GM19351 (cell line): ENCODE measurements around the gene SVIL.
A peak's percentile ranks its signal among the peaks of the same experiment; 100 is the strongest.
"Not testable (repeated sequence)": the region's sequence is repeated elsewhere in the genome, so short reads cannot be mapped to it uniquely, and the experiment has no call there.

Source experiments
- ATAC-seq: cut with Tn5 transposase; IDR thresholded peaks from one replicate; pipeline ENCODE4 v1.9.1; 2021; ENCODE audit warnings: mild to moderate bottlenecking, moderate library complexity; ENCODE audit not compliant: unreplicated experiment

SVIL gene

DNA sequence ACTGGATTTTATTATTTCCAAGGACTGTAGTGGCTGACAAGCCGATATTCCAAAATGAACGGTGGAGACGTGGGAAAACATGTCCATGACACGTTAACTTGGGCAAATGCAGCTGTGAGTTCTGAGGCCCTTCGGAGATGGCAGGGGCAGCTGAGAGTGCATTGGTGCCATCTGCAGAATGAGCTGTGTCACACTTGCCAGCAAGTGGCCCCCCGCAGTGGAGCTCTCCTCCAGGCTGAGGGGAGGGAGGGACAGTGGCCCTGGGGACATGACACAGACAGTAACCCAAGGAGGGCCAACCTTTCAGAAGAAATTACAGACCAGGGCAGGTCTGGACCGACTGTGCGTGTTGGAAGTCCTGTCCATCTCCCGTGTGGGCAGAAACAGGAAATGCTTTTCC is 139.4 kb downstream of the SVIL start:
- no peak for ATAC-seq

DNA sequence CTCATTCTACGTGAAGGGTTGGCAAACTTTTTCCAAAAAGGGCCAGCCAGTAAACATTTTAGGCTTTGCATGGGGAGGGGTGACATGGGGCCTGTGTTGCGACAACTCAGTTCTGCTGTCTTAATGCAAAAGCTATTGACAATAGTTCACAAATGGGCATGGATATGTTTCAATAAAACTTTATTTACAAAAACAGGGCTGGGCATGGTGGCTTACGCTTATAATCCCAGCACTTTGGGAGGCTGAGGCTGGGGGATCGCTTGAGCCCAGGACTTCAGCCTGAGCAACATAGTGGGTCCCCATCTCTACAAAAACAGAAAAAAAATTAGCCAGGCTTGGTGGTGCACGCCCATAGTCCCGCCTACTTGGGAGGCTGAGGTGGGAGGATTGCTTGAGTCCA is 141.1 kb downstream of the SVIL start:
- ATAC-seq, result no peak

DNA sequence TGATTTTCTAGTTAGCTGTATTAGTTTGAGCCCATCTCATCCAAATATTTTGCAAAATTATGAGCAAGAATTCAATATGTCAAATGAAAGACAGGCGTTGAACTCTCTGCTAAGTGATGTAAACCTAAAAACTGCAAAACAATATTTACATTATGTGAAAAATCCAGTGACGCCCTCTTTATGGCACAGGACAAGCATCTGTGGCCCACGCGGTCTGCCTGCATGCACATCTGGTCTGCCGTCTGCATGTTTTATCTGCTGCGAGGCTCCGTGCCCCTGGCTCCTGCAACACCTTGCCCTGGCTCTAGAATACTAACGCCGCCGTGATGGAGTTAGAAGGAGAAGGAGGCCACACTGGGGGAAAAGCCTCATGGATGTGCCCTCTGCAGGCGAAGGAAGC is 142.0 kb downstream of the SVIL start:
- ATAC-seq, result no peak

DNA sequence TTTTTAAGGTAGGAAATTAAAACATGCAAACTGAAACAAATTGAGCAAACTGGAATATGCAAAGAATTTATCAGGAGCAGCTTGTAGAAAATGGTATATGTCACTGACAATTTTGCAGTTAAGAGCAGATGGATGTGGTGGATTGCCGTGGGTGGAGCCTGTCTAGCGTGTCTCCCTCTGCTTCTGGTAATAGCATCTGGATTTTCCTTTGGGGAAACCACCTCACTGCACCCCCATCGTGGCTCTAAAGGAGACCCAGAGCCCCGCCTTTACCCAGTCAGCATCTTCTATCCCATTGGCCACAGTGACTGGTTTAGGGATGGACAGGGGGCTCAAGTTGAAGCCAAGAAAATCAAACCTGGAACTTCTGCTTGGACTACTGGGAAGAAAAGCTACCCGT is 142.9 kb downstream of the SVIL start:
- no peak for ATAC-seq

DNA sequence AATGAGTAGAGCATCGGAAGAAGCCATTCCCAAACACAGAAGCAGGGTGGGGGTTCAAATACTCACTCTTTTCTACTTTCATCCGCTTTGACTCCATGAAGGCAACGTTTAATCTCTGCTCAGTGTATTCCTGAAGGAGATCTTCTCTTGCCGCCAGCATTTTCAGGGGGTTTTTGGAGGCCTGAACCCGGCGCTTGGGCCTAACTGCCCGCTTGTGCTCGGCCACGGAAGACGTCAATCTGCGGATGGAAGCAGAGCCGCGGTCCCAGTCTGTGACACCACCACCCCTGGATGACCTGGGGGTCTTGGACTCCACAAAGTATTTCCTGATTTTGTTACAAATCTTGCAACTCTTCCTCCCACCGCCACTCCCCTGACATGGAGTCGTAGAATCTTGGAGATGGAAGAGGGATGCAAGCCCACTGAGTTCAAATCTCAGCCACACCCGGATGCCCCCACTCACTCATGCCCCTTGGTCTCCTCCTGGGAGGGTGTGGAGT is 143.9 kb downstream of the SVIL start:
- ATAC-seq, result not testable (repeated sequence)

DNA sequence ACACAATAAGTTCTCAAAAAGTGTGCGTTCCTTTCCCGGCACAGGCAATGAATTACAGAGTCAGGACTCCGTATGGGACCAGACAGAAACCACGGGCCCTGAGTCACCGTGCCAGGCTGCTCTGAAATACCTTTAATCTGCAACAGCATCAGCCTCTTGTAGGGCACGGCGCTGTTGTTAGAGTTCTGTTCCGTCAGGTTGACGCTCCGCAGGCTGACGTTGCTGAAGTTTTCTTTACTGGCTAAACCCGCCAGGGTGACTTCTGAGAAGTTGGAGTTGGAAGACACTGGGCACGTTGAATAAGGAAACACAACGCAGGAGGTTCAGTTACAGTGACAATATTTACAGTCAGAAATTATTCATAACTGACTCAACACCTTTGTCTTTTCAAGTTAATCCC is 146.3 kb downstream of the SVIL start:
- not testable (repeated sequence) for ATAC-seq

DNA sequence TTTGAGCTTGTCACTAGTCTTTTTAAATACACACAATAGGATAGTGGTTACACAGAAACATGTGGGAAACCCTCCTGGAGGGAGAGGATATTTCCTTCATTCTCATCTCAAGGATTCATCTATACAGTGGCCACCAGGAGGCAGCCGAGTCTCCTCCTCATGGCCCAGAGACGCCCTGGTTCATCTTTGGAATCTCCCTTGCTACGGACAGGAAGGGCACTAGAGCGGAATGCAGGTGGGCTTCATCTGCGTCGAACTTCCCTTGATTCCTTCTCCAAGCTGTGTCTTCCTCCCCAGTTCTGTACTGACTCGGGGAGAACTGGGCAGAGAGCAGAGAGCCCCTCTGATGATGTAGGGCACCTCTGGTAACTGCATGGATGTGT is 146.9 kb downstream of the SVIL start:
- not testable (repeated sequence) for ATAC-seq

DNA sequence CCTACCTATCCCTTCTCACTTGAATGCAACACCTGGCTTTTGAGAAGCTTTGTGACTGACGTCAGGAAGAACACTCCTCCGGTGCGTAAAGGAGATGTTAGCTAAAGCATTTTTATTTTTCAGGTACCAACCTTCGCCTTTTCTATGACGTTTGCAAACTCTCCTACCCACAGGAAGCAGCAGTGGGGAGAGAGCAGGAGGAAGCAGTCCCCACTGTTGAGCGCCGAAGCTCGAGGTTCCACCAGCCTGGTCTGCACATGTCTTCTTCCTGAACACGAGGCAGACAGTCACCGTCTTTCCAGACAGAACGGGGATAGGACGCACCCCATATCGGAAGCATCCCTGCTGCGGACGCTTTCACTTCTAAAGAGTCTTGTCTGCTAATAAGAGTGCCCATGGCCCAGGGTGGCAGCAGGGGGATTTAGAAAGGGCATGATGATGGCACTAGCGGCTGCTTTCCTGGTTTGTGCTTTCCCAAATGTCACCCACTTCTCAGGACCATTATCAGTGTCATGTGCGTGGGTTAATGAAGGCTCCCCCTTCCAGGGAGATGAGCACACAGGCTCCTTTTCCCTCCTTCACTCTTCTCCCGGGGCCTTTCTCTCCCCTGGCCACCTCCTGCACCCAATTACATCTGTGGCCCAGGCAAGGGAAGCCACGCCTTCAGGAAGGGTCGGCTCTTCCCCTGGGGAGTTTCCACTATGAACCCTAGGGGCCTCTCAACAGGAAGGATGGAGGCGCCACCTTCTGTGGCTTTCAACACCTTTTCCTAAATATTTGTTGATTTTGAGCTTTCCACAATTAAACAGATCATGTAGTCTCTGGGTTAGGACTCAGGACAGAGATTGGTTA is 147.5 kb downstream of the SVIL start:
- not testable (repeated sequence) for ATAC-seq

DNA sequence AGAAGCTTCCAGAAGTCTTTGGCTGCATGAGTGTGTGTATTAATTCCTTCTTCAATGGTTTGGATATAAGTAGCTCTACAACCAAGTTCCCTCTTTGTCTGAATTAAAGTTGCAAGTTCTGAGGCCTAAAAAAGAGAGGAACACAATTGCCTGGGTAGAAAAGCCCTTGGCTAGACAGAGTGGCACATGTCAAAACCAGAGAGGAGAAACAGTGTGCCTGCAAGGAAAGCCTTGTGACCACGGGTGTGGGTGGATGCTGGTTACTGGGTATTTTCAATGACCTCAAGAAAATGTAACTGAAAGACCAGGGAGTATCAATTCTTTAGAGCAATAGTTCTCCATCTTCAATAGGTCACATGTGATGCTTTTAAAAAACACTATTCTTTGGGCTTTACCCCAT is 148.3 kb downstream of the SVIL start:
- no peak for ATAC-seq

DNA sequence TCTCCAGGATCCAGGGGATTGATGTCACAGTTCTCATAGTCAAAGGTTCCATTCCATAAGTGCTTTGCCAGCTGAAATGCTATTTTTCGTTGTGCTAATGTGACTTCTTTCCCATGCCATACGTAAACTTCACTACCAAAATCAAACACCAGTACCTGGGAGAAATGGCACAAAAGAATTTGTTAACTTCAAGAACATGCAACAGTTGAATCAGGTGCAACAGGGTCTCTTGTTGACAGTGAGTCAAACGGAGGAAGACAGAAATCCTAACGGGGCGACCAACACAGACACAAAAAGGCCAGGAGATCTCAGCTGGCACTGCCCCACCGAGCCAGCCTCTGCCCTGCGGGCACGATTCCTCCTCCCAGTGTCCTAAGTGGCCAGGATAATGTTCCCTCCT is 150.1 kb downstream of the SVIL start:
- not testable (repeated sequence) for ATAC-seq

DNA sequence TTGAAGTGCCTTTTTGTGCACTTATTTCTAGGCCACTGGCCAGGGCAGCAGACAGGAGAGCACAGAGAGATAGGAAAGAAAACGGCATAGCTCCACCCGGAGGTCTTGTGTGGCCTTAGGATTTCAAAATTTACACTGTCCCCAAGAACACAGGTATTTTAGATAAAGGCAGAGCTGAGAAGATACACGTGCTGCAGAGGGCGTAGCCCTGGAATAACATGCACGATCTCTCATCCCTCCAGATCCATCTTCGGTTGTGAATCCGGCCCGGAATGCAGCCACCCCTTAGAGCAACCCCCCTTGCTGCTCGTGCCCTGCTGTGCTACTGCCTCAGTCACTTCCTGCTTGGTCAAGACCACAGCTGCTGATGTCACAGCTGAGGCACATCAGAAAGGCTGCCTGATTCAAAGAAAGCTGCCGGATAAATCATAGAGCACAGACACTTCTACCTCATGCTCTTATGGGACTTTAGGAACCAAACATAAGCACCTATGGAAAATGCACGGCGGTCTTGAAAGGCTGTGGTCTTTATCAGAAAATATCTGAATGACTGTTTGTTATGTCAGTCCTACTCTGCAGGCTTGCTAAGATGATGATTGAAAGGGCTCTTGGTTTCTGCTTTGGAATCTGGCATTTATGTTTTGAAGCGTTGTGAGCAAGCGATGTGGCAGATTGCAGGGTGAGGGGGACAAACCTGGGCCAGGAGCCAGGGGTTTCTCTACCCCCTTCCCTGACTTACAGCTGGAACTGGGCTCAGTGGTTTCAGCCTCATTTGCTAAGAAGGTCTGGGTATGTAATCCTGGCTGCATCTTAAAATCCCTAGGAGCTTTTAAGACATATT is 152.0 kb downstream of the SVIL start:
- peak; percentile 71 for ATAC-seq

DNA sequence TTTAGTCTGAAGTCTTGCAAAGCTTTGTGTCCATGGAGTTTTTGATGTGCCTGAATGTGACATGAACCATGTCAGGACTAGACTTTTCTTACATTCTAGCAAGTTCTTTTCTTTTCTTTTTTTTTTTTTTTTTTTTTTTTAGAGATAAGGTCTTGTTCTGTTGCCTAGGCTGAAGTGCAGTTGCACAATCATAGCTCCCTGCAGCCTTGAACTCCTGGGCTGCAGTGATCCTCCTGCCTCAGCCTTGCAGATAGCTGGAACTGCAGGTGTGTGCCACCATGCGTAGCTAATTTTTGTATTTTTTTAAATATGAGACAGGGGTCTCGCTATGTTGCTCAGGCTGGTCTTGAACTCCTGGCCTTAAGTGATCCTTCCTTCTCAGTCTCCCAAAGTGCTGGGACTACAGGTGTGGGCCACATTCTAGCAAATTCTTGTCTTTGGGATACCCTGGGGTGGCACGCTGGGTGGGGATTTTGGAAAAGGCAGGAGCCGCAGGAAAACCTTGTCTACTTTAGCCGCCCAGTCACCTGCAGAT is 152.8 kb downstream of the SVIL start:
- ATAC-seq, result no peak

DNA sequence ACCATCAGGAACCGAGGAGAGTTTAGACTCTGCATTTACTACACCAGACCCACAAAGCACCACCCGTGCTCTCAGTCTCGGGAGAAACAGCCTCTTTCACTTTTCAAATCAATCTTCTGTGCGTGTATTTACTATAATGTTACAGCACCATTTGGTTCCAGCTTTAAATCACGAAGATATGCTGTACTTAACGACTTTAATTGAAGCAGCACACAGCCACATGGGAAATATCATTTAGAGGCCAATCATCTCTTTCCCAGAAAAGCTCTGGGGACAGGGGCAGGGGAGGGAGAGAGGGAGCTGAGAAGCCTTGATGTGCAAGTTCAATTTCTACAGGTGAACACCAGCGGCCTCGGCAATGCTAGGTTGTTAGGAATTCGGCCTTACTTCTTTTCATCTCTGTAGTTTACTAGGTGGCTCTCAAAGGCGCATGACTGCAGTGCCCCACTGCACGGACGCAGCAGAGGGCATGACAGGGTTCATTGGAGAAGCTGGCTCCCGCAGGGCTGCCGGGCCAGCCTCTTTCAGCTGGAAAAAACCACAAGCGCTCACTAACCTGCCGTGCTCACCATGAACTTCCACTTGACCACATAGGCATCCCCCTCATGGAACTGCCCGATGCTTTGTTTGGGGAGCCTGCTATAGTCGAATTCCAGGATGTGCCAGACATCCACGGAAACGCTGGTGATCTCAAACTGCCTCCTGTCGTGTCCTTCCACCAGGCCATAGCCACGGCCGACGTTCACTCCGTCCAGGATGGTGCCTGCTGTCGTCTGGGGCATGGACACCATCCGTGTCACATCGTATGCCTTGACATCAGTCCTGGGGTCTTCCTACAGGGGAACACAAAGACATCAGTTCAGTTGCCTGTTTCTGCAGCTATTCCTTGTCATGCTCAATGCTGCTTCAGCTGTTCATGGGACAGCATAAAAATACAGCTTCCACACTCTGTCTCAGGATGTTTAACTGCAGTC is 154.5 kb downstream of the SVIL start:
- ATAC-seq, result no peak

DNA sequence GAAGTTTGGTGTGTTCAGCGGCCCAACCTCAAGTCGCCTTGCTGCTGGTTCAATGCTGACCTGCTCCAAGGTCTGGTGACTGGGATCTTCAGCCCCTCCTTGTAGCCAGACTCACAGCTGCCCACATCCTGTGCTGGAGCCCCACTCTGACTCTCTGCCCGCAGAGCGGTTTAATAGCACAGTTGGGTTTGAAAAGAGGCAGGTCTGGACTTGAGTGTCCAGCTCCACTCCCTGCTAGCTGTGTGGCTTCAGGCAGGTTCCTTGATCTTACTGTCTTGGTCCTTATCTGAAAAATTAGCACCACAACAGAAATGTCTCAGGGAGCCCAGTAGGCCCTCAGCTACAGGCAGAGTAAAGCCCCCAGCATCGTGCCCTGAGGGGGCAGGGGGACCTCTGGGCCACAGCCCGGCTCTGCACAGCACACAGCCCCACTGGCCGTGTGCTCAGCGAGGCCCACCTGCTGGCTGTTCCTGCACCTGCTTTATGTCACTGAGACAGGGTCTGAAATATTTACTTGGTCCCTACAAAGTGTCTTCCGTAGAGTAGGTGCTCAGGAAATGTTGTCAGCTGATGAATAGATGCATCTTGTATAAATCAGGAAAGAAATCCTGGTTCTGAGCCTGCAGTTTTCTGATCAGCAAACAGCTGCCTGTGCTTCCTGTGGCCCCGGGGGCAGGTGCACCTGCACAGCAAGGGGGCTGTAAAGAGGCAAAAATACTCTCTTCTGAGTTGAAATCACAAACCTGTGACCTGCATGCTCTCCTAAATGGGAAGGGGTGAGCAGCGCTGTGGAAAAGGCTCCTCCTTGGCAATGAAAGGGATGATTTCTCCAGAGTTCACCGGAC is 155.5 kb downstream of the SVIL start:
- no peak for ATAC-seq

DNA sequence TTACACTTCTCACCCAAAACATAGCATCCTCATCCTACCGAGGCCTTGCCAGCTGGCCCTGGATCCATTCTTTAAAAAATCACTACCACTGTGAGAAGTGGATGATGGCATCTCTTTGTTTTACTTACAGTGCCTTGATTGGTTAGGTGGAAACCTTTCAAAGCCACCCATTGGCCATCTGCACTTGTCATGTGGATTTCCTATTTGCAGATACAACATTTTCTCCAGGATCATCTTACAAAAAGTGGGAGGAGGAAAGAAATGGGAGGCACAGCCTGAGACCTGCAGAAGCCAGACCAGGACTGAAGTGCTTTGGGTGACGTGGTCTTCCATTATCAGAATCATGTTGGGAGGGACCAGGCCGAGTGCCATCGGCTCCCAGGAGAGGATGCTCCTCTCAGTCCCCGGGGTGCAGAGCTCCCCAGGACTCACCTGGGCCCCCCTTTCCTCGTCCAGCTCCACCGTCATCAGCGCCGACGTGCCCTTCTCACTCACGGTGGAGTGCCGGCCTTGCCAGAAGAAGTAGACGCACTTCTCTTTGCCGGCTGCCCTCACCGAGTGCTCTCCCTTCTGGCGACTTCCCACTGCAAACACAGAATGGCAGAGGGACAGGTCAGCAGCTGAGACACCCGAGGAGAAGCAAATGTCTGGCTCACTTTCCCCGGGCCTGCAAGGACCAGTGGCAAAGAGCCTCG is 161.2 kb downstream of the SVIL start:
- no peak for ATAC-seq

DNA sequence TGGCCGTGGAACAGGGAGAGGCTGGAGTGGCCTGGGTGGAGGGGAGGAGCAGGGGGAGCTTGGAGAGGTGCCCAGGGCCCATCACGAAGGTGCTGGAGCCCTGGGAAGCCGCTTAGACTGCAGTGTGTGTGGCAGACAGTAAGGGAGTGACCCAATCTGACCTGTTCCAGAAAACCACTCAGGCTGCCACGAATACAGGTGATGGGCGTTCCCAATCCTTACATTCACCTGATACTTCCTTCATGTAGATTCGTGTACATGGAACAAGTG is 161.7 kb downstream of the SVIL start:
- ATAC-seq, result no peak

DNA sequence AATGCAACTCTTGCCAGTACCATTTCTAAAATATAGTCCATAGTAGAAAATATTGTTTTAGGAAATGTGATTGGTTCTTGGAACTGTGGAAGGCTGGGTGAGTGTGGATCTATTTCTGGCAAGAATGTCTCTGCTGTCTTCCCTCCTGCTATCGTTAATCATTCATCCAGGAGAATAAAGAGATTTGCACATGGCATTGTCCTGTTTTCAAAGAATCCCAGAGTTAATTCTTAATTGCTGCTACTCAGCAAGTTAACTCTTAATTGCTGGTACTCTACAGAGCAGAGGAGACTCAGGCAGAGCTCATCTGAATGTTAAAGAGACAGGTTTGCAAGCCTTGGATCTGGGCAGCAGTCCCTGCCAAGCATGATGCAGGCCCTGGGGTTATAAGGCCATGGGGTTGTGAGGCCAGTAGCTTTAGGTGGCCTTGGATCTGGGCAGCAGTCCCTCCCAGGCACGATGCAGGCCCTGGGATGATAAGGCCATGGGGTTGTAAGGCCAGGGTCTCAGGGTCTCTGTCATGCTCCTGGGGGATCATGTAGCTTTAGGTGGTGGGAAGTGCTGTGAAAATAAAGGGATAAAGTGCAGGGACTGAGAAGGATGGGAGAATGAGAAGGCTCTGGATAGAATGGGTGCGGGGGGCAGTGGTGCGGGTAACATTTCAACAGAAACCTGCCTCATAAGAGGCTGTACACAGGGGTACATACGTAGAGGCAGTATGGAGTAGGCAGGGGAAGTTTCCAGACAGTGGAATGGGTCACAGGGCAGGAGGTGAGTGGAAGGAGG is 162.3 kb downstream of the SVIL start:
- ATAC-seq, result no peak

DNA sequence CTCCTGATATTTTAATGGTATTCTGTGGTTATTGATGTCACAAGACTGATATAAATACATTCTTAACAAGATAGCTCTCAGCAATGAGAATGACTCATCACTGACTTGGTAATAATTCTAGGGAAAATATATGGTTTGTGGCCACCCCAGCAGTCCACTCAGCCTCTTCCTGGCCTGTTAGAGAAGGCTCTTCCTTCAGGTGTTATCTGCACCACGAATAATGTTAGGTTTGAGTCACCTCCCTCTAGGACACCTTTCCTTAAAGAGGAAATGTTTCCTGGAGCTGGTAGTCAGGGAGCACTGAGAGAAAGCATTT is 163.3 kb downstream of the SVIL start:
- no peak for ATAC-seq
